Colonic mucosa (tissue), 4 donors: ENCODE measurements around the gene ZNF26. TPM values are rescaled to one million over a fixed set of nuclear protein-coding genes. Genes with fewer than 3 reads are reported as not detected.
A peak's percentile ranks its signal among the peaks of the same experiment; 100 is the strongest.
"Not testable (repeated sequence)": the region's sequence is repeated elsewhere in the genome, so short reads cannot be mapped to it uniquely, and the experiment has no call there.

Experiments used
- DNase-seq: peaks from one replicate; pipeline ENCODE4 v3.0.0-alpha.2; 2020
- H3K27ac ChIP-seq: fragments of 200-600 bp; one replicate; pipeline ENCODE4 v1.8.0; 2021
- H3K27me3 ChIP-seq: fragments of 200-600 bp; one replicate; pipeline ENCODE4 v1.8.0; 2021
- H3K36me3 ChIP-seq: fragments of 200-600 bp; one replicate; pipeline ENCODE4 v1.8.0; 2021
- H3K4me1 ChIP-seq: fragments of 200-600 bp; one replicate; pipeline ENCODE4 v1.8.0; 2021; ENCODE audit warnings: mild to moderate bottlenecking
- H3K4me3 ChIP-seq: fragments of 200-600 bp; one replicate; pipeline ENCODE4 v1.8.0; 2021
- H3K9ac ChIP-seq, 2 donors: one replicate each; pipeline ENCODE4 v1.7.0; 2013; ENCODE audit warnings: control low read depth in 2 of 2, low read depth in 2 of 2, low read length in 2 of 2
- H3K9me3 ChIP-seq: fragments of 200-600 bp; one replicate; pipeline ENCODE4 v1.8.0; 2021
- CTCF ChIP-seq: fragments of 200-600 bp; IDR thresholded peaks from one replicate; pipeline ENCODE4 v1.8.0; 2022; ENCODE audit warnings: antibody characterized with exemption, mild to moderate bottlenecking
- intact Hi-C: fragments of 100-400 bp; cut with DNase I; formaldehyde crosslinking; loops from one replicate; pipeline ENCODE4 v1.14.1; 2022
- total RNA-seq, 2 donors: library from RNA; stranded (reverse); fragmentation: NEBNext Ultra II Directional in 1 of 2; extraction: Animal tissue kit (Norgen Biotek cat#: 25700) in 1 of 2; gene quantifications; one replicate each; pipeline ENCODE4 v1.2.1, GENCODE V29; 2021
- donor health status: healthy.
- donor health status: DM: no; HTN: no; CAD: no.
- donor health status: DM: no; HTN: no; CAD: no.

The ZNF26 gene
- total RNA-seq, 2 donors from 2014 or later = 6.7 to 7.2 TPM

- peak overlapping the region; percentile 83 for H3K27ac ChIP-seq
- peak overlapping the region; percentile 64 for H3K4me3 ChIP-seq
- no peak for DNase-seq
- no peak for TF ChIP-seq CTCF
- H3K9me3 ChIP-seq = peaks cover 1% of the 10 kb centered on the region
- no peaks in the 10 kb centered on the region for H3K27me3 ChIP-seq
- peak overlapping the region in 1 of 2 donors; percentile 76 for H3K9ac ChIP-seq
- H3K36me3 ChIP-seq = no peaks in the 10 kb centered on the region
- peaks cover 3% of the 10 kb centered on the region for H3K4me1 ChIP-seq
- intact Hi-C loops = no loop called here
Measured at GRCh38 chr12:132954471-132955048, 31.6 kb upstream of the ZNF26 start.

- H3K27me3 ChIP-seq = no peaks in the 10 kb centered on the region
- no peak for TF ChIP-seq CTCF
- H3K9ac ChIP-seq = peak overlapping the region; percentile 76 to 83
- H3K4me1 ChIP-seq = peaks cover 3% of the 10 kb centered on the region
- no peaks in the 10 kb centered on the region for H3K9me3 ChIP-seq
- no peaks in the 10 kb centered on the region for H3K36me3 ChIP-seq
- peak; percentile 28 for DNase-seq
- peak overlapping the region; percentile 83 for H3K27ac ChIP-seq
- intact Hi-C loops = no loop called here
- peak overlapping the region; percentile 64 for H3K4me3 ChIP-seq
Measured at GRCh38 chr12:132955094-132956010, 30.8 kb upstream of the ZNF26 start.

GRCh38 chr12:132956011-132956788 is 30.0 kb upstream of the ZNF26 start, which contains the start of gene ZNF605:
Gene ZNF605 (minus strand): TSS chr12:132956306. CDS start chr12:132945635, 10,671 bp downstream.
- peak; percentile 89 for DNase-seq
- peak within 1 kb of the TSS; percentile 83 for H3K27ac ChIP-seq
- peaks cover 3% of the 10 kb centered on the region for H3K4me1 ChIP-seq
- no peak for TF ChIP-seq CTCF
- H3K9ac ChIP-seq = peak within 1 kb of the TSS; percentile 76 to 83
- peak within 1 kb of the TSS; percentile 64 for H3K4me3 ChIP-seq
- intact Hi-C loops = no loop called here
- no peaks in the 10 kb centered on the region for H3K9me3 ChIP-seq
- no peaks in the 10 kb centered on the region for H3K36me3 ChIP-seq
- H3K27me3 ChIP-seq = no peaks in the 10 kb centered on the region

- H3K9me3 ChIP-seq, intact Hi-C loops, H3K27me3 ChIP-seq, H3K4me1 ChIP-seq, H3K27ac ChIP-seq, DNase-seq, H3K9ac ChIP-seq, H3K36me3 ChIP-seq, H3K4me3 ChIP-seq: not testable (repeated sequence)
Measured at GRCh38 chr12:132961790-132962189, 24.4 kb upstream of the ZNF26 start.

- H3K4me1 ChIP-seq, intact Hi-C loops, H3K4me3 ChIP-seq, H3K36me3 ChIP-seq, H3K9ac ChIP-seq, H3K27me3 ChIP-seq, H3K9me3 ChIP-seq, H3K27ac ChIP-seq, DNase-seq: not testable (repeated sequence)
Measured at GRCh38 chr12:132963947-132964346, 22.2 kb upstream of the ZNF26 start.

- DNase-seq = no peak
- H3K9me3 ChIP-seq = no peaks in the 10 kb centered on the region
- no peak for TF ChIP-seq CTCF
Measured at GRCh38 chr12:132965796-132966195, 20.4 kb upstream of the ZNF26 start.

More at GRCh38 chr12:132965796-132966195, 20.4 kb upstream of the ZNF26 start:
- Histone ChIP-seq H3K4me1 (no peaks in the 10 kb centered on the region), H3K36me3 (no peaks in the 10 kb centered on the region), H3K9ac (no peak overlapping the region), H3K27me3 (no peaks in the 10 kb centered on the region), H3K4me3 (no peak overlapping the region), H3K27ac (no peak overlapping the region)
- intact Hi-C loops = no loop called here
